HG02763 (cell line): Measurements from ENCODE around the gene TSSK1B.
"Not testable (repeated sequence)": the region's sequence is repeated elsewhere in the genome, so short reads cannot be mapped to it uniquely, and the experiment has no call there.

Experiments
- ATAC-seq: cut with Tn5 transposase; IDR thresholded peaks from one replicate; pipeline ENCODE4 v1.9.1; 2021; ENCODE audit warnings: mild to moderate bottlenecking, moderate library complexity; ENCODE audit not compliant: unreplicated experiment

Gene TSSK1B

GRCh38 chr5:113404269-113404668 is 30.5 kb downstream of the TSSK1B start:
- ATAC-seq = no peak

DNA sequence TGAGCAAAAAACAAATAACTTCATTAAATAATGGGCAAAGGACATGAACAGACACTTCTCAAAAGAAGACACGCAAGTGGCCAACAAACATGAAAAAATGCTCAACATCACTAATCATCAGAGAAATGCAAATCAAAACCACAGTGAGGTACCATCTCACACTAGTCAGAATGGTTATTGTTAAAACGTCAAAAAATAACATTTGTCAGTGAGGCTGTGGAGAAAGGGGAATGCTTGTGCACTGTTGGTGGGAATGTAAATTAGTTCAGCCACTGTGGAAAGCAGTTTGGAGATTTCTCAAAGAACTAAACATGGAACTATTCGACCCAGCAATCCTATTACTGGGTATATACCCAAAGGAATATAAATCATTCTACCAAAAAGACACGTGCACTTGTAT is 36.8 kb downstream of the TSSK1B start:
- not testable (repeated sequence) for ATAC-seq

DNA sequence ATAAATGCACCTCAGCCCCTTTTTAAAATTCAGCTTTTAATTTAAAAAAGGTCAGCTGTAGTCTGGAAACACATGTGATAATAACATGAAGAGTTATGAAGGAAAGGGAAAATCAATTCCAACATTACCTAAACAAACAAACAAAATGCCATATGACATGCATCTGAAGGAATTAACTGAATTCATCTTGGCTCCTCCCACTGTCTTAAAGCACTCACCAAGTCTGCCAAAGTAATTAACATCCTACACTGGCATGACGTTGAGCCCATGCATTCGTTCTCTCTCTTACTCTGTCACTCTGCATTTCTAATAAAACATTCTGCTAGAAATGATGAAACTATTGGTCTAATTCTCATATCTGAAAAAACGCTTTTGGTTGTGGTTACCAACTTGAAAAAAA is 37.7 kb downstream of the TSSK1B start:
- ATAC-seq = no peak

DNA sequence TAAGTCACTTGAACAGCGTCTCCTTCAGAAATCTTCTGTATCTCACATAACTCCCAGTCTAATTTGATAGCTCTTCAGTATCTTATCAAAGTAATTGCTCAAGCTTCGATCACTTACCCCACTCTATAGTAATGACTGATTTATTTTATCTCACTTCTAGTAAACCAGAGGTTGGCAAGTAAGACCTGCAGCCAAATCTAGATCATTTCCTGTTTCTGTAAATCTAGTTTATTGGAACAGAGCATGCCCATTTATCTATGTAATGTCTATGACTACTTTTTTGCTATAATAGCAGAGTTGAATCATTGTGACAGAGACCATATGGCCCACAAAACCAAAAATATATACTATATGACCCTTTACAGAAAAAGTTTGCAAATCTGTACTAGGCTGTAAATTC is 40.1 kb downstream of the TSSK1B start:
- no peak for ATAC-seq

- no peak for ATAC-seq
These were observed 44.6 kb downstream of the TSSK1B start for GRCh38 chr5:113390224-113390623.

- no peak for ATAC-seq
These were observed 45.7 kb downstream of the TSSK1B start for GRCh38 chr5:113389116-113389515.

- no peak for ATAC-seq
These were observed 46.9 kb downstream of the TSSK1B start for GRCh38 chr5:113387844-113388243.

DNA sequence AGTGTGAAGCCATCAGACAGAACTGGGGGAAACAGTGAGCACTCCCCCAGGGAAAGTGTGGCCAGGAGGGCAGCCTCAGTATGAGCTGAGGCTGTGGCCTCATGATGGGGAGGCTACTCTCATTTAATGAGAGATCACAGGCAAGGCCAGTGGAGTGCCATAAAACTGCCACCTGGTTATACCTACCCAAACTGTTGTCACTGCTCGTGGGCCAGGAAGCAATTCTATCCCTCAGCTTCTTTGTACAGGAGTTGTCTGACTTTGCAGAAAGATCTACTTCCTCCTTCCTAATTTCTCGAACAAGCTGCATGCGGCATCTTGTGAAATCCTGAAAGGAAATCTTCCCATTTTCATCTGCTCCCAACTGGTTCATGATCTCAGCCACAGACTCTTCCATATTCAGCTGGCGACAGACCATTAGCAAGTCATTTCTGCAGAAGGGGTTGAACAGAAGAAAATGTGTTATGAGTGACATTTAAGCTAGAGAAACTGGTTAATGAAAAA is 50.0 kb downstream of the TSSK1B start:
- ATAC-seq = no peak

- no peak for ATAC-seq
These were observed 52.1 kb downstream of the TSSK1B start for GRCh38 chr5:113382731-113383130.
